Measurements from ENCODE around the gene EHD1.

EHD1 gene

DNA sequence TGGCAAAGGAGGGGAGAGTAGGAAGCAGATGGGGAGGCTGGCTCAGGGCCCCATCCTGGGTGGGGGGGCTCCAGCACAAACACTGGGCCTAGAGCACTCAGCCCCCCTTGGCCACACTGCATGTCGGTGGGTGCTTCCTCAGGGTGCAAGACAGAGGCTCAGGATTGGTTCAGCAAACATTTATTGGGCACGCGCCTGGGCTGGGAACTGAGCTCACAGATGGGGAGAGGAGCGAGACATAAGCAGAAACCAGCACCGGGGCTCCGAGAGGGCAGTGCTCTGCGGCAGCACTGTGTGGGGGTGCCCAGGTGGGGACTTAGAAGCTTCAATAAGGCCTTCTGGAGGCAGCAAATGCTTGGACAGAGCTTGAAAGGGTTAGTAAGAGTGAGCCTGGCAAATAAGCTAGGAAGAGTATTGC is 12.1 kb upstream of the EHD1 start:
- no peak for DNase-seq (ENCODE audit: low spot score)

- DNase-seq (ENCODE audit: low spot score), result no peak
Measured at GRCh38 chr11:64888729-64889511, 10.5 kb upstream of the EHD1 start.

GRCh38 chr11:64888406-64888728 is 9.9 kb upstream of the EHD1 start:
- no peak for DNase-seq (ENCODE audit: low spot score)

DNA sequence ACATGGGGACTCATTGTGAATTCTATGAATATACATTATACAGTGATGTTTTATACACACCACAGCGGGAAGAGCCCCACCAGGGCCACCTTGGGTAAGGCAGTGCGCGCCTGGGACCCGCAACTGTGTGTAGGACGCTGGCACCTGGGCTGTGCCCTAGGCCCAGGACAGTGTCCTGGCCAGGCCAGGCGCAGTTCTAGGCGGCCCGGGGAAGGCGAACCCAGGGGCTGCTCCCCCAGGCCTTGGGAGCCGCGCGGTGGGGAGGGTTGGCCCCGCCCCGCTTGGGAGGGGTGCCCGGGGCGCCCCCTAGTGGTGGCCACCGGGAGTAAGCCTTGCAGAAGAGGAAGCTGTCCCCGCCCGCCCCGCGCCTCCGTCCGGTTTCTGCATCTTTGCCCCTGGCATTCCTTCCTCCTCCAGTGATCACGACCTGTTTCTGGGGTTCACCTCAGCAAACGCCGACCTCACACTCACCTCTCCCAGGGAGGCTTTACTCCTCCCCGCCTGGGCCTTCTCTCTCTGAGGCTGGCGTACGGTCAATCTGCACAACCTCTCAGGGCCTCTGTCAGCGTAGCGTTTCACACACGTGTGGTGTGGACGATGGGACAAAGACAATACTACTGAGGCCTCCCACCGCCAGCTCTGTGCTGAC is 9.5 kb upstream of the EHD1 start:
- DNase-seq (ENCODE audit: low spot score), result peak; percentile 83

DNA sequence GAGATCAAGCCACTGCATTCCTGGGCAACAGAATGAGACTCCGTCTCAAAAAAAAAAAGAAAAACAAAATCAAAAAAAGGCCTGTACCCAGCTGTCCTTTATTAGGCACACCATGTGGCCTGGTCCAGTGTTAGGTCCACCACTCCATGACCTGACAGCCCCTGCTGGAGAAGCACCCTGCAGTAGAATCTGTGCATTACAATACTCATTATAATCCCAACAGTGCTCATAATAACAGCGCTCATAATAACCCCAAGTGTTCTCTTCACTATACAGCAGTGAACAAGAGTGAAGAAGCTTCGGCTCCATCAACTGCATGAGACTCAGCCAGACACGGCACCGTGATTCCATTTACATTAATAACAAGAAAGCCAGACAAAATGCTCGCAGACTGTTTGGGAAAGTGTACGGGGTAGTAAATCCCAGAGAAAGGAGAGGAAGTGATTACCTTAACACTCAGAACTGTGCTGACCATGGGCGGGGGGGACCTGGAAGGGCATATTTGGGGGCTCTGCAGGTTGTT is 8.9 kb upstream of the EHD1 start:
- DNase-seq (ENCODE audit: low spot score), result no peak

GRCh38 chr11:64885367-64886286 is 7.2 kb upstream of the EHD1 start:
- DNase-seq (ENCODE audit: low spot score), result peak; percentile 66

DNA sequence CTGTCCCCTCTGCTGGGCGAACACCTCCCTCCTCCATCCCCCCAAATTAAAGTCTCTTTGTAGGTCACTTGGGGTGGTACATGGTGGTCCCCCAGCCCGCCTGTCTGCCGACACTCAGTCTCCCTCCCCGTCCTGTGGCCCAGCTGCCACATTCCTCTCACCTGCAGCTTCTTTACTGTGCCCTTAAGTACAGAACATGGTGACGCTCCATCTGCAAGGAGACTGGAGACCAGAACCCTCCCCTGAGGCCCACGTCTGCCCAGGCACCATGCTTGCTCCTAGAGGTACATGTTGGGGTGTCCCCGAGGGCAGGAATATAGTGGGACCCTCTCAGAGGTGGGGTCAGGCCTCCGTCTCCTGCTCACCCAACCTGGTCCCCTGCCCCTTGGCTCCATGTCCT is 5.6 kb upstream of the EHD1 start:
- DNase-seq (ENCODE audit: low spot score), result no peak

DNA sequence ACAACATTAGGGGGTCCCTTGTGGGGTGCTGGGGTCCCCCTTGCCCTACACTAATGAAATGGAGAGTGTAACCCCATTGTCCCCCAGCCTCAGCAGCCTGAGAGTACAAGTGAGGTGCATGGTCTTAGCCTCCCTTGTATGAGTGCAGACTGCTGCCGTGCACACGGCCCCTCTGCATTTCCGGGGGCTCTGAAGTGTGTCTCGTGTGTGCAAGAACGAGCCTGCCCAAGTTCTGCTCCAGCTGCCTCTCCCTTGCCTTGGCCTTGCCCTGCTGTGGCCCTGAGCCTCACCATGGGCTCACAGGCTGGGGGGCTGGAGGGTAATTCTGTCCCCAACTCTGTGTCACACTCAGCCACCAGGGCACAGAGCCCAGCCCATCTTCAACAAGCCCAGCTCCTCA is 5.2 kb upstream of the EHD1 start:
- no peak for DNase-seq (ENCODE audit: low spot score)

GRCh38 chr11:64882243-64882642 is 3.8 kb upstream of the EHD1 start:
- no peak for DNase-seq (ENCODE audit: low spot score)

DNA sequence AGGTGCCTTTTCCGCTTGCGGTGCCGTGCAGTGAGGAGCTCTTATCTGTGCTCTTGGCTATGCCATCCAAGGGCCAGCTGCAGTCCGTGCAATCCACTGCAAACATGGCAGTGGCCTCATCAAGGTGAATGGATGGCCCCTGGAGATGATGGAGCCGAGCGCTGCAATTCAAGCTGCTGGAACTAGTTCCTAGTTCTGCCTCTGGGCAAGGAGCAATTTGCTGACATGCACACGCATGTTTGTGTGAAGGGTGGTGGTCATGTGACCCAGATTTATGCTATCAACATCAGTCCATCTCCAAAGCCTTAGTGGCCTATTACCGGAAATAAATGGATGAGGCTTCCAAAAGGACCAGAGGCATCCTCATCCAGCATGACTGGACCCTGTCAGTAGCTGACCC is 3.1 kb upstream of the EHD1 start:
- no peak for DNase-seq (ENCODE audit: low spot score)

DNA sequence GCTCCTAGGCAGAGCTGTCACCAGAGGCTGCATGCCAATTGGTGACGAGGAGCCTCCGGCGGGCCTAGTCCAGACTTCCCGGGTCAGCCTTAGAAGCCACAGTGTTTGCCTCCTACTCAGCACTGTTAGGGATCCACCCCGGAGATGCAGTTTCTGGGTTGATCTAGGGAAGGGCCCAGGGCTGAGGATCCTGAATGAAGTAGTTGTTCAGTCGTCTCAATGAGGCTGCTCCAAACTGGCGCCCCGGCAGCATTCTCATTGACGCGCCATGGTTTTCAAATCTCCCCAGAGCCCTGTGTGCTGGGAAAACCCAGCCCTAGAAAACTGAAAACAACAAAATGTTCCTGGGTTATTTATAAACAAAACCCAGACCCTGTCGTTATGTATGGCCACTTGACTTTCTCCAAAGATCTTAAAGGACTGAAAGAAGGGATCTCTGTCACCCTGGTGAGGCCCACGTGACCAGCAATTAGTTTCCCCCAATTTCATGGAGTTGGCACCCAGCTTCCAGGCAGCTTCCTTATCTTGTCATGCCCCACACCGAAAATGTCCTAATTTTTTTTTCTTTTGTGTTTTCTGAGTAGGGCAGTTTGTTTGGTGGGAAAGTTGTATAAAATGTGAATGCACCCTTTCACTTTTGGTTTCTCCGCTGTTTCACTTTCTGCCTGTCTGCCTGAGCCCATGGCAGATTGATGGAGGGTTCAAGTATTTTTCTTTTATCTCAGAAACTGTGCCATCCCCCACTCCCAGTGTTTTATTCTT is 2.0 kb upstream of the EHD1 start:
- DNase-seq (ENCODE audit: low spot score), result no peak

GRCh38 chr11:64879244-64879900 is 951 bp upstream of the EHD1 start:
- DNase-seq (ENCODE audit: low spot score), result no peak

DNA sequence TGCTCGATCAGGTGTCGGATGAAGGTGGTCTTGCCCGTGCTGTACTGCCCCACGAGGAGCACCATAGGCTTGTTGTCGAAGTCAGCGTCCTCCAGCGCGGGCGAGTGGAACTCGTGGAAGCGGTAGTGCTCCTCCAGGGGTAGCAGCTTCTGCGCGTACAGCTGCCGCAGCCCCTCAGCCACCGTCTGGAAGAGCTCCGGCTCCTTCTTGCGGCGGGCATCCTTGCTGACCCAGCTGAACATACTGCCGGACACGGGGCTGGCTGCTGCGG is 263 bp downstream of the EHD1 start:
- no peak for DNase-seq (ENCODE audit: low spot score)

GRCh38 chr11:64877390-64878222 is 815 bp downstream of the EHD1 start:
- DNase-seq (ENCODE audit: low spot score), result no peak

DNA sequence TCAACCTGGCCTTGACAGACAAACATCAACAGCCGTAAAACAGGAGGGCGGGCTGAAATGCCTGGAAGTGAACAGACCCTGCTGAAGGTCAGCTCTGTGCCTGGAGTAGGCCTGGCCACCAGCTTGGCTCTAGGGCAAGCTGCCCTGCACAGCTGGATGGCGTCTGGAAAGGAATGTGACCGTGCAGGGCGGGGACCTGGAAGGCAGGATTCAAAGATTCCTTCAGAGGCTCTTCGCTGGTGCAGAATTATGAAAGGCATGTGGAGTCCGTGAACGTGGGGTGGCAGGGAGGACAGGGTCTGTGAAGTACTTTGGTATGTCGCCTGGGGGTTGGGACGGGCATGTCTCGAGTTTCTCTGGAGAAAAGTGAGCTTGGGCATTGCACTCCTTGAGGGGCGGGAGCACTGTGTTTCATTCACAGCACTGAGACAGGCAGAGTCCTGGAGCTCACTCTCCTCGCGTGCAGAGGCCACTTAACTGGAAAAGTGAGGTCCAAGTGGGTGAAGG is 1.5 kb downstream of the EHD1 start:
- peak; percentile 77 for DNase-seq (ENCODE audit: low spot score)

DNA sequence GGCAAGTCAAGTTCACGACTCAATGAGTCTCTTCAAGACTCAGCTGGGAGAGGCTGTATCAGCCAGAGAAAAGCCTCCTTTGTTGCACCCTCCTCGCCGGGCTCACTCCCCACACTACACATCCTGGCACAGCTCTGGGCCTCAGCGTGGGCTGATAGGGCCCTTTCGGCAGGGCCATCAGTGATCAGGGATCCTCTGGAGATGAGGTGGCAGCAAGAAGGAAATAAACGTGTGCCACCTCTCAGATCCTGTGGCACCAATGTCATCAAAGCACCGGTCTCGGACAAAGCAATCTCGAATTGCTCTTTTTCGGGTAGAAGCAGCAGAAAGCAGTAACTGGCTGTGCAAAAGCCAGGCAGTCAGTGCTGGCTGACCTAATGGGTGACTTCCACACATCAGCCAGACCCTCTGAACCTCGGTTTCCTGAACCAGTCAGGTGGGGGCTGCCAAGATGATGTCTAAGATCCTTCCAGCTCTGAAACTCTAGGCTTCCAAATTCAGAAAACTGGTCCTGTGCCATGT is 2.1 kb downstream of the EHD1 start:
- no peak for DNase-seq (ENCODE audit: low spot score)

DNA sequence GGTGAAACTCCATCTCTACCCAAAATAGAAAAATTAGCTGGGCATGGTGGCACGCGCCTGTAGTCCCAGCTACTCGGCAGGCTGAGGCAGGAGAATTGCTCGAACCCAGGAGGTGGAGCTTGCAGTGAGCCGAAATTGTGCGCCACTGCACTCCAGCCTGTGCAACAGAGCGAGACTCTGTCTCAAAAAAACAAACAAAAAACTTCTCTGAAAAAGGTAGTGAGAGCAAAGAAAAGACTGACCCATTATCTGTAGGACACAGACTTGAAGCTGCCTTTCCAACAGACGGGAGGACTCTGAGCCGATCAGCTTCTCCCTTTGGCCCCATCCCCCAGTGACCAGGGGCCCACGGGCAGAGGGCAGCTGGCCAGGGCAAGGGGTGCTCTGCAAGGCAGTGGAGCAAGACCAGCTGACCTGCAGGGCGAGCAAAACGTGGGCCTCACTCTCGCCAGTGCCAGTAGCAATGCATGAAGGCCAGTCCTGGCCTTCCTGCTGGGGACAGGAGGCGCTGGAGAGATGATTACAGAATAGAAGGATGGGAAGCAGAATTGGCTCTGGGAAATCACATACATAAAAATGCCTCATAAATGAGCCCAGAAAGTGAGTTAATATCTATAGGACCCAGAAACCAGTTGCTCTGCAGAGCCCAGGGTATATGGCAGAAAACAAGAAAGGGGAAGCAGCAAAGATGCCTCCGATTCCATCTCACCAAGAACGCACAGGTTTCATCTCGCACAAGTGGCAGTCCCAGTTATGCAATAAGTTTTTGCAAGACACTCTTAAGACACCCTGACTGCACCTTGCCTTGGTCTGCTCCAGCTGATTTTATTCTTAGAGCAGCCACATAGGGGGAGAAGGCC is 2.8 kb downstream of the EHD1 start:
- DNase-seq (ENCODE audit: low spot score), result no peak

- no peak for DNase-seq (ENCODE audit: low spot score)
Measured at GRCh38 chr11:64874308-64875240, 3.8 kb downstream of the EHD1 start.
